GOT3 (cell line): Measurements from ENCODE around the gene C6orf132.
"Not testable (repeated sequence)": the region's sequence is repeated elsewhere in the genome, so short reads cannot be mapped to it uniquely, and the experiment has no call there.

ENCODE experiments used
- DNase-seq: peaks from one replicate; lab custom pipeline; 2025; ENCODE audit warnings: mixed read lengths; lab: John Stamatoyannopoulos, UW

The C6orf132 gene

GRCh38 chr6:42142118-42142835, at the start of gene C6orf132:
C6orf132 (minus strand) TSS chr6:42142620; CDS start chr6:42142444, 176 bp downstream.
- DNase-seq: no peak

GRCh38 chr6:42190554-42191183, 48.2 kb upstream of the C6orf132 start:
- DNase-seq: no peak

- no peak for DNase-seq
Observed at GRCh38 chr6:42188406-42188805, 46.0 kb upstream of the C6orf132 start.

GRCh38 chr6:42185597-42185996, 43.2 kb upstream of the C6orf132 start:
- DNase-seq: no peak

- DNase-seq: no peak
Observed at GRCh38 chr6:42184475-42184874, 42.1 kb upstream of the C6orf132 start.

GRCh38 chr6:42182101-42182500, 39.7 kb upstream of the C6orf132 start:
- DNase-seq: no peak

GRCh38 chr6:42179945-42180313, 37.5 kb upstream of the C6orf132 start:
- no peak for DNase-seq

GRCh38 chr6:42179261-42179944, 37.0 kb upstream of the C6orf132 start:
- no peak for DNase-seq

- no peak for DNase-seq
Observed at GRCh38 chr6:42177514-42178364, 35.3 kb upstream of the C6orf132 start.

GRCh38 chr6:42176981-42177380, 34.6 kb upstream of the C6orf132 start:
- no peak for DNase-seq

GRCh38 chr6:42175860-42176259, 33.4 kb upstream of the C6orf132 start:
- DNase-seq: no peak

GRCh38 chr6:42173101-42173500, 30.7 kb upstream of the C6orf132 start, which contains the start of gene GUCA1A:
GUCA1A (plus strand) TSS chr6:42173364; CDS start chr6:42173614, 250 bp downstream.
- no peak for DNase-seq

GRCh38 chr6:42171813-42172581, 29.6 kb upstream of the C6orf132 start:
- DNase-seq: no peak

GRCh38 chr6:42169780-42170179, 27.4 kb upstream of the C6orf132 start:
- not testable (repeated sequence) for DNase-seq

- no peak for DNase-seq
Observed at GRCh38 chr6:42168650-42169049, 26.2 kb upstream of the C6orf132 start.

GRCh38 chr6:42166444-42167141, 24.2 kb upstream of the C6orf132 start:
- DNase-seq: no peak

GRCh38 chr6:42165016-42165415, 22.6 kb upstream of the C6orf132 start:
- no peak for DNase-seq

GRCh38 chr6:42163981-42164380, 21.6 kb upstream of the C6orf132 start:
- DNase-seq: no peak

- DNase-seq: no peak
Observed at GRCh38 chr6:42162812-42163211, 20.4 kb upstream of the C6orf132 start.

- no peak for DNase-seq
Observed at GRCh38 chr6:42162384-42162783, 20.0 kb upstream of the C6orf132 start.
